H1 (cell line): ENCODE measurements around the gene GBGT1. TPM values are rescaled to one million over a fixed set of nuclear protein-coding genes. Genes with fewer than 3 reads are reported as not detected.

ENCODE experiments used
- KDM4A ChIP-seq: IDR thresholded peaks from one replicate; pipeline ENCODE4 v1.7.1; 2012; ENCODE audit warnings: low read depth, mild to moderate bottlenecking, moderate library complexity, low read length, inconsistent platforms; ENCODE audit not compliant: severe bottlenecking
- RXRA ChIP-seq: IDR thresholded peaks from 2 replicates; pipeline ENCODE4 v1.6.1; 2011; ENCODE audit warnings: low read depth, mild to moderate bottlenecking, low read length, moderate library complexity; ENCODE audit not compliant: insufficient read depth
- SIRT6 ChIP-seq: IDR thresholded peaks from one replicate; pipeline ENCODE4 v1.7.1; 2012; ENCODE audit warnings: low read length, inconsistent platforms
- polyA plus RNA-seq, 7 experiments: library from polyadenylated mRNA; depleted of rRNA in 3 of 7; stranded (reverse) in 5 of 7; unstranded in 2 of 7; fragments of >200 nt in 5 of 7; fragments of 200-250 nt in 2 of 7; gene quantifications; 1 replicate in 5 of 7; 2 replicates in 1 of 7; 4 replicates in 1 of 7; pipeline versions ENCODE4 v1.2.1 to v1.2.3, GENCODE V29; 2011 to 2013; ENCODE audit warnings: missing spikeins in 2 of 7, mixed read lengths in 2 of 7
- total RNA-seq: library from RNA; stranded (reverse); fragmentation: NEBNext Ultra II Directional; extraction: Animal tissue kit (Norgen Biotek cat#: 25700); gene quantifications from 2 replicates; pipeline ENCODE4 v1.2.1, GENCODE V29; 2021

The GBGT1 gene
- total and polyA plus RNA-seq, 2 of the 8 experiments (the other 6 are each of a cell fraction or from before 2014, with no cell fraction given), result 7.1 to 9.7 TPM

DNA sequence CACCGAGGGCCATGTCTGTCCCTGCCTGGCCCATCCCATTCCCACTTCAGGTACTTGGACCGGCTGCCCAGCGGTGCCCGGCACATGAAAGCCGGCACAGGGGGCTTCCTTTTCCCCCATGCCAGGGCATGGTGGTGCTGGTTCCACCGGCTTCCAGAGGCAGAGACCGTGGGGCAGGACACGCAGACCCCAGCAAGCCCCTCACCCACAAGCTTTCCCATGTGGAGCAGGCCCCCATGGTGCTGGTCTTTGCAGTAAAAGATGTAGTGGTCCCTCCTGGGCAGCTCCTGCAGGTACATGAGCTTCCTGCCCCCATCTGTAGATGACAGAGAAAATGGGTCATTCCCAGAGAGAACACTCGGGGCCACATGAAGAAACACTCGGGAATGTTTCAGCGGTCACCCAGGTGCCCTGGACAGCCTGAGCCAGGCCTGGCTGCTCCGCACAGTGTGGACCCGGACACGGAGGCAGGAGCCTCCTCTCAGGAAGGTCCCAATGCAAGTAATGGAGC, 43.4 kb upstream of the GBGT1 start (continued):
- TF ChIP-seq SIRT6 (no peak), KDM4A (no peak), RXRA (no peak)
